Hindlimb muscle (tissue), 1 donor: ENCODE data around the gene ITFG1. TPM values are rescaled to one million over a fixed set of nuclear protein-coding genes. Genes with fewer than 3 reads are reported as not detected.

Experiments used
- DNase-seq: peaks from one replicate; pipeline ENCODE4 v3.0.0-alpha.2; 2013
- polyA plus RNA-seq: library from polyadenylated mRNA; unstranded; fragments of 120-200 nt; gene quantifications from one replicate; pipeline ENCODE4 v1.2.1, GENCODE V29; 2013; ENCODE audit not compliant: insufficient read length

ITFG1 gene
- polyA plus RNA-seq, 1 donor: 72.4 TPM

GRCh38 chr16:47320546-47321310 lies 140.1 kb downstream of the ITFG1 start:
- DNase-seq: no peak

- no peak for DNase-seq
Measured at GRCh38 chr16:47317465-47318240, 143.2 kb downstream of the ITFG1 start.

GRCh38 chr16:47316442-47317015 lies 144.3 kb downstream of the ITFG1 start:
- no peak for DNase-seq

GRCh38 chr16:47311738-47312505 lies 148.9 kb downstream of the ITFG1 start:
- no peak for DNase-seq

GRCh38 chr16:47310792-47311211 lies 150.1 kb downstream of the ITFG1 start:
- DNase-seq: no peak

- DNase-seq: no peak
Measured at GRCh38 chr16:47309581-47310312, 151.1 kb downstream of the ITFG1 start.

GRCh38 chr16:47308601-47309000 lies 152.3 kb downstream of the ITFG1 start:
- no peak for DNase-seq

GRCh38 chr16:47304563-47304962 lies 156.3 kb downstream of the ITFG1 start:
- DNase-seq: no peak

GRCh38 chr16:47299587-47299986 lies 161.3 kb downstream of the ITFG1 start:
- no peak for DNase-seq

GRCh38 chr16:47284999-47285398 lies 175.9 kb downstream of the ITFG1 start:
- DNase-seq: no peak

GRCh38 chr16:47278306-47278970 lies 182.4 kb downstream of the ITFG1 start:
- DNase-seq: no peak

- no peak for DNase-seq
Measured at GRCh38 chr16:47276522-47276921, 184.3 kb downstream of the ITFG1 start.

- DNase-seq: no peak
Measured at GRCh38 chr16:47262938-47263337, 197.9 kb downstream of the ITFG1 start.

GRCh38 chr16:47260503-47260902 lies 200.4 kb downstream of the ITFG1 start:
- DNase-seq: no peak

GRCh38 chr16:47258874-47259461 lies 201.9 kb downstream of the ITFG1 start:
- DNase-seq: no peak

- DNase-seq: no peak
Measured at GRCh38 chr16:47254756-47255155, 206.1 kb downstream of the ITFG1 start.

GRCh38 chr16:47250983-47251382 lies 209.9 kb downstream of the ITFG1 start:
- no peak for DNase-seq

GRCh38 chr16:47247690-47248089 lies 213.2 kb downstream of the ITFG1 start:
- DNase-seq: no peak

GRCh38 chr16:47244206-47244605 lies 216.7 kb downstream of the ITFG1 start:
- no peak for DNase-seq

GRCh38 chr16:47241061-47241460 lies 219.8 kb downstream of the ITFG1 start:
- DNase-seq: no peak

GRCh38 chr16:47236716-47237115 lies 224.1 kb downstream of the ITFG1 start:
- DNase-seq: no peak
